ENCODE data around the gene PAFAH1B1. TPM values are rescaled to one million over a fixed set of nuclear protein-coding genes. Genes with fewer than 3 reads are reported as not detected.

The PAFAH1B1 gene
- total RNA-seq, 1 experiment from 2014 or later: 114 TPM

- TF ChIP-seq ZNF532 (CRISPR knock-in tag; IDR thresholded peaks at IDR 0.05; ENCODE audit: borderline replicate concordance) (no peak), PRDM15 (CRISPR knock-in tag; IDR thresholded peaks at IDR 0.05) (no peak), CREM (CRISPR knock-in tag; IDR thresholded peaks at IDR 0.05) (0 out of 2 replicates have a peak, but pooled peaks have one; percentile 15), ARID4B (CRISPR knock-in tag; IDR thresholded peaks at IDR 0.05; ENCODE audit: borderline replicate concordance) (no peak), IRF2 (CRISPR knock-in tag; IDR thresholded peaks at IDR 0.05; ENCODE audit: borderline replicate concordance, low read depth) (no peak), MLX (CRISPR knock-in tag; IDR thresholded peaks at IDR 0.05) (no peak), NFATC4 (CRISPR knock-in tag; IDR thresholded peaks at IDR 0.05) (no peak), SOX15 (CRISPR knock-in tag; IDR thresholded peaks at IDR 0.05) (no peak), CREB1 (CRISPR knock-in tag; IDR thresholded peaks at IDR 0.05) (no peak), ZNF232 (CRISPR knock-in tag; IDR thresholded peaks at IDR 0.05) (no peak), ATF6 (CRISPR knock-in tag; IDR thresholded peaks at IDR 0.05) (0 out of 2 replicates have a peak, but pooled peaks have one; percentile 31), PRRX2 (CRISPR knock-in tag; IDR thresholded peaks at IDR 0.05) (no peak), NR1H2 (CRISPR knock-in tag; IDR thresholded peaks at IDR 0.05) (no peak), ETV6 (CRISPR knock-in tag; IDR thresholded peaks at IDR 0.05) (no peak), SMAD3 (CRISPR knock-in tag; IDR thresholded peaks at IDR 0.05; ENCODE audit: borderline replicate concordance) (no peak), ZNF671 (CRISPR knock-in tag; IDR thresholded peaks at IDR 0.05) (no peak), AFF4 (CRISPR knock-in tag; IDR thresholded peaks at IDR 0.05; ENCODE audit: borderline replicate concordance) (no peak), RELA (CRISPR knock-in tag; IDR thresholded peaks at IDR 0.05; ENCODE audit: borderline replicate concordance) (no peak), ZNF423 (CRISPR knock-in tag; IDR thresholded peaks at IDR 0.05) (no peak; the same call in 1 of the 2 replicates), RORB (CRISPR knock-in tag; IDR thresholded peaks at IDR 0.05) (no peak)
Measured at GRCh38 chr17:2711608-2712299, 118.3 kb downstream of the PAFAH1B1 start, which contains the start of gene CLUH (continued).

Measured in WTC11 (cell line).